ENCODE measurements around the gene TEPSIN. TPM values are rescaled to one million over a fixed set of nuclear protein-coding genes. Genes with fewer than 3 reads are reported as not detected.

Gene TEPSIN
- polyA plus RNA-seq, 1 donor (not counting 4 experiments of a cell fraction or from before 2014, with no cell fraction given): 7.1 TPM

DNA sequence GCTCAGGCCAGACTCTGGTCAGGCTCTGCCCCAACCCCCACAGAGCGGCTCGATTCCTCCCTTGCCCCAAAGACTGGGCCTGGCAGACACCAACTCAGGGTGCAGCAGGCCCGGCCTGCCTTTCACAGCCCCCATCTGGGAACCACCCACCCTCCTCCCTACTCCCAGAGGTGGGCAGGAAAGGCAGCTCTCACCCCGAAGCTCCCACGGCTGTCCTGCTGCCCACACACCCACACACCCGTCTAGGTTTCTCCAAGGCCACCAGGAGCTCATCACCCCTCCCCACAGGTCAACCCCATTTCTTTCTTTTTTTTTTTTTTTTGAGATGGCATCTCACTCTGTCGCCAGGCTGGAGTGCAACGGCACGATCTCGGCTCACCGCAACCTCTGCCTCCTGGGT lies 19.9 kb downstream of the TEPSIN start:
- TF ChIP-seq, protein P1, sequence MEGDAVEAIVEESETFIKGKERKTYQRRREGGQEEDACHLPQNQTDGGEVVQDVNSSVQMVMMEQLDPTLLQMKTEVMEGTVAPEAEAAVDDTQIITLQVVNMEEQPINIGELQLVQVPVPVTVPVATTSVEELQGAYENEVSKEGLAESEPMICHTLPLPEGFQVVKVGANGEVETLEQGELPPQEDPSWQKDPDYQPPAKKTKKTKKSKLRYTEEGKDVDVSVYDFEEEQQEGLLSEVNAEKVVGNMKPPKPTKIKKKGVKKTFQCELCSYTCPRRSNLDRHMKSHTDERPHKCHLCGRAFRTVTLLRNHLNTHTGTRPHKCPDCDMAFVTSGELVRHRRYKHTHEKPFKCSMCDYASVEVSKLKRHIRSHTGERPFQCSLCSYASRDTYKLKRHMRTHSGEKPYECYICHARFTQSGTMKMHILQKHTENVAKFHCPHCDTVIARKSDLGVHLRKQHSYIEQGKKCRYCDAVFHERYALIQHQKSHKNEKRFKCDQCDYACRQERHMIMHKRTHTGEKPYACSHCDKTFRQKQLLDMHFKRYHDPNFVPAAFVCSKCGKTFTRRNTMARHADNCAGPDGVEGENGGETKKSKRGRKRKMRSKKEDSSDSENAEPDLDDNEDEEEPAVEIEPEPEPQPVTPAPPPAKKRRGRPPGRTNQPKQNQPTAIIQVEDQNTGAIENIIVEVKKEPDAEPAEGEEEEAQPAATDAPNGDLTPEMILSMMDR (optimal IDR thresholded peaks at IDR 0.05 in 1 of 3, IDR thresholded peaks at IDR 0.05 in 1 of 3, conservative IDR thresholded peaks at IDR 0.05 in 1 of 3; ENCODE audit: extremely low read depth in 1 of 3, insufficient read depth in 2 of 3, low read length in 3 of 3): no peak
- no peak for TF ChIP-seq EZH2 (IDR thresholded peaks at IDR 0.05; ENCODE audit: low read length)
- Histone ChIP-seq H3K79me2 (ENCODE audit: control insufficient read depth, insufficient read depth, low read length) (no peaks in the 10 kb centered on the region), H2AFZ (ENCODE audit: control insufficient read depth, low read length) (no peak overlapping the region), H4K20me1 (ENCODE audit: control insufficient read depth, extremely low read depth, insufficient read depth, low read length) (no peaks in the 10 kb centered on the region), H3K9me3 (ENCODE audit: control insufficient read depth, low read depth, low read length) (no peaks in the 10 kb centered on the region), H3K4me1 (ENCODE audit: control insufficient read depth, extremely low read depth, insufficient read depth, low read length) (peaks cover 17% of the 10 kb centered on the region), H3K9ac (ENCODE audit: control insufficient read depth, extremely low read depth, insufficient read depth, low read length) (no peak overlapping the region), H3K36me3 (ENCODE audit: control insufficient read depth in 2 of 2, extremely low read depth in 1 of 2, insufficient read depth in 2 of 2, low read length in 2 of 2) (no peaks in the 10 kb centered on the region), H3K4me3 (ENCODE audit: control insufficient read depth in 2 of 3, extremely low read depth in 1 of 3, insufficient read depth in 2 of 3, low read depth in 1 of 3, low read length in 3 of 3) (no peak overlapping the region), H3K4me2 (ENCODE audit: control insufficient read depth, extremely low read depth, insufficient read depth, low read depth, low read length) (no peak overlapping the region), H3K9me1 (ENCODE audit: control insufficient read depth, extremely low read depth, insufficient read depth, low read length) (no peaks in the 10 kb centered on the region), H3K27ac (ENCODE audit: control insufficient read depth, insufficient read depth, low read length) (no peak overlapping the region), H3K27me3 (ENCODE audit: control insufficient read depth, extremely low read depth, insufficient read depth, low read length) (no peaks in the 10 kb centered on the region)
- no peak for FAIRE-seq
- no peak for DNase-seq (ENCODE audit: low read depth, low spot score)
- dilution Hi-C loops (cut with MboI; ENCODE audit: extremely low pct_ligation_motif_present, low sequenced_read_pairs): no loop called here

DNA sequence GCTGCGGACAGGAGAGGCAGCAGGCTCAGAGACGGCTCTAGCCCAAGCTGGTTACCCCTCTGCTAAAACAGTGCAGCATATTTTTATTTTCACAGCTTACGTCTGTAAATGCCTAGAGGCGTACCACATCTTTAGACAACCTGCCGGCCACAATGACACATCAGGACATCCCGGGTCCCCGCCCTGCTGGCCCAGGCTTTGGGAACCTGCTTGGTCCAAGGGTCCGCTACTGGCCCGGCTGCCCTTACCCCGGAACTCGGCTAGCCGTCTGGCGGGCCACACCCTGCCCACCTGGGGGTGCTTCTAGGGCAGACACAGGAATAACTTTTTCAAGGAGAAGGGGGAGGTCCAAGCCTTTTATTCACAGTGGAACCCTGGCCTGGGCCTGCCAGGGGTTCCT lies 20.4 kb downstream of the TEPSIN start:
- Histone ChIP-seq H3K4me1 (ENCODE audit: control insufficient read depth, extremely low read depth, insufficient read depth, low read length) (peaks cover 17% of the 10 kb centered on the region), H3K27me3 (ENCODE audit: control insufficient read depth, extremely low read depth, insufficient read depth, low read length) (no peaks in the 10 kb centered on the region), H3K27ac (ENCODE audit: control insufficient read depth, insufficient read depth, low read length) (no peak overlapping the region), H3K4me3 (ENCODE audit: control insufficient read depth in 2 of 3, extremely low read depth in 1 of 3, insufficient read depth in 2 of 3, low read depth in 1 of 3, low read length in 3 of 3) (no peak overlapping the region), H3K9me1 (ENCODE audit: control insufficient read depth, extremely low read depth, insufficient read depth, low read length) (no peaks in the 10 kb centered on the region), H3K36me3 (ENCODE audit: control insufficient read depth in 2 of 2, extremely low read depth in 1 of 2, insufficient read depth in 2 of 2, low read length in 2 of 2) (no peaks in the 10 kb centered on the region), H3K9ac (ENCODE audit: control insufficient read depth, extremely low read depth, insufficient read depth, low read length) (no peak overlapping the region), H2AFZ (ENCODE audit: control insufficient read depth, low read length) (no peak overlapping the region), H3K79me2 (ENCODE audit: control insufficient read depth, insufficient read depth, low read length) (no peaks in the 10 kb centered on the region), H3K9me3 (ENCODE audit: control insufficient read depth, low read depth, low read length) (no peaks in the 10 kb centered on the region), H3K4me2 (ENCODE audit: control insufficient read depth, extremely low read depth, insufficient read depth, low read depth, low read length) (no peak overlapping the region), H4K20me1 (ENCODE audit: control insufficient read depth, extremely low read depth, insufficient read depth, low read length) (no peaks in the 10 kb centered on the region)
- TF ChIP-seq, protein P1 (optimal IDR thresholded peaks at IDR 0.05 in 1 of 3, IDR thresholded peaks at IDR 0.05 in 1 of 3, conservative IDR thresholded peaks at IDR 0.05 in 1 of 3; ENCODE audit: extremely low read depth in 1 of 3, insufficient read depth in 2 of 3, low read length in 3 of 3): no peak
- no peak for TF ChIP-seq EZH2 (IDR thresholded peaks at IDR 0.05; ENCODE audit: low read length)
- dilution Hi-C loops (cut with MboI; ENCODE audit: extremely low pct_ligation_motif_present, low sequenced_read_pairs): no loop called here
- DNase-seq (ENCODE audit: low read depth, low spot score): no peak
- FAIRE-seq: no peak
